Measurements from ENCODE around the gene LIMS1.

LIMS1 gene

DNA sequence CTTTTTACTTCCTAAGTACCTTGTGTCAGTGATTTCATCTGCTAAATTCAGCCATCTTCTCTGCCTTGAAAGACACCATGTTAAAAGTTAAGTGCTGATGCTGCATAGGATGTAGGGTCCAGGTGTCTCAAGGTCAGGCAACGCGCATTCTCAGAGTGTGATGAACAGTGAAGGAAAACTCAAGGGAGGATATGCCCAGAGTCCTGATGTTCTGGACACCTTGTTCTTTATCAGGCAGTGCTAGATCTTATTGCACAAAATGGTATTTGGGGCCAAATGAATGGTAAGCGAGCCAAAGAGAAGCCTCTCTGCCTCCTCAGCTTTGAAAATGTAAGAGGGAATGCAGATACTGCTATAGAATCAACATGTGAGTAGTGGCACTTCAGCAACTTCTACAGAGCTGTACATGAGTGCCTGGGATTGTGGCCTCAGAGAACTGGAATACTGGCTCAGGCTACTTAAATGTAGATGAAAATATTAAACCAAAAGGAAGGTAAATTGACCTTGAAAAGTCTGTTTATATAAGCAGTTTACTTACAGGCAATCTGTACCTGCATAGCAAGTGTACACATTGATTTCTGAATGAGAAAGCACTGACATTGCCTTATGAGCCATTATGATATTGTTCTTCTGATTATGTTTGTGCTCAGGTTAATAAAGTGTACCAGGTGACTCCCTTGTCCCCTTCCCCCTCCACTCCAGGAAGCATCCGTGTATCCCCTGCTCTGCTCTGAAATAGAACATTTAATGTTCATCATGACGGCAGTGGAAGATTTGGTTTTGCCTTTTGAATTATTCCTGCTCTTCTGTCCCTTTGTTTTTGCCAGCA lies 98.3 kb downstream of the LIMS1 start:
- TF ChIP-seq YY1 (IDR thresholded peaks at IDR 0.05; ENCODE audit: low read depth) (no peak), TAF1 (IDR thresholded peaks at IDR 0.05; ENCODE audit: low read depth) (no peak), TEAD4 (IDR thresholded peaks at IDR 0.05) (no peak), ZBTB7A (IDR thresholded peaks at IDR 0.05; ENCODE audit: low read depth) (no peak), EP300 (IDR thresholded peaks at IDR 0.05; ENCODE audit: borderline replicate concordance) (no peak), EGR1 (IDR thresholded peaks at IDR 0.05) (no peak), CREB1 (IDR thresholded peaks at IDR 0.05; ENCODE audit: low read depth) (no peak), CEBPB (IDR thresholded peaks at IDR 0.05) (no peak), NFIC (IDR thresholded peaks at IDR 0.05) (no peak), FOXM1 (IDR thresholded peaks at IDR 0.05; ENCODE audit: borderline replicate concordance, low read depth) (no peak), TCF12 (IDR thresholded peaks at IDR 0.05; ENCODE audit: low read depth) (no peak), RAD21 (IDR thresholded peaks at IDR 0.05; ENCODE audit: low read depth) (no peak)
- TF ChIP-seq, protein P1, sequence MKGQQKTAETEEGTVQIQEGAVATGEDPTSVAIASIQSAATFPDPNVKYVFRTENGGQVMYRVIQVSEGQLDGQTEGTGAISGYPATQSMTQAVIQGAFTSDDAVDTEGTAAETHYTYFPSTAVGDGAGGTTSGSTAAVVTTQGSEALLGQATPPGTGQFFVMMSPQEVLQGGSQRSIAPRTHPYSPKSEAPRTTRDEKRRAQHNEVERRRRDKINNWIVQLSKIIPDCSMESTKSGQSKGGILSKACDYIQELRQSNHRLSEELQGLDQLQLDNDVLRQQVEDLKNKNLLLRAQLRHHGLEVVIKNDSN (IDR thresholded peaks at IDR 0.05) = no peak
- TF ChIP-seq, protein P2, sequence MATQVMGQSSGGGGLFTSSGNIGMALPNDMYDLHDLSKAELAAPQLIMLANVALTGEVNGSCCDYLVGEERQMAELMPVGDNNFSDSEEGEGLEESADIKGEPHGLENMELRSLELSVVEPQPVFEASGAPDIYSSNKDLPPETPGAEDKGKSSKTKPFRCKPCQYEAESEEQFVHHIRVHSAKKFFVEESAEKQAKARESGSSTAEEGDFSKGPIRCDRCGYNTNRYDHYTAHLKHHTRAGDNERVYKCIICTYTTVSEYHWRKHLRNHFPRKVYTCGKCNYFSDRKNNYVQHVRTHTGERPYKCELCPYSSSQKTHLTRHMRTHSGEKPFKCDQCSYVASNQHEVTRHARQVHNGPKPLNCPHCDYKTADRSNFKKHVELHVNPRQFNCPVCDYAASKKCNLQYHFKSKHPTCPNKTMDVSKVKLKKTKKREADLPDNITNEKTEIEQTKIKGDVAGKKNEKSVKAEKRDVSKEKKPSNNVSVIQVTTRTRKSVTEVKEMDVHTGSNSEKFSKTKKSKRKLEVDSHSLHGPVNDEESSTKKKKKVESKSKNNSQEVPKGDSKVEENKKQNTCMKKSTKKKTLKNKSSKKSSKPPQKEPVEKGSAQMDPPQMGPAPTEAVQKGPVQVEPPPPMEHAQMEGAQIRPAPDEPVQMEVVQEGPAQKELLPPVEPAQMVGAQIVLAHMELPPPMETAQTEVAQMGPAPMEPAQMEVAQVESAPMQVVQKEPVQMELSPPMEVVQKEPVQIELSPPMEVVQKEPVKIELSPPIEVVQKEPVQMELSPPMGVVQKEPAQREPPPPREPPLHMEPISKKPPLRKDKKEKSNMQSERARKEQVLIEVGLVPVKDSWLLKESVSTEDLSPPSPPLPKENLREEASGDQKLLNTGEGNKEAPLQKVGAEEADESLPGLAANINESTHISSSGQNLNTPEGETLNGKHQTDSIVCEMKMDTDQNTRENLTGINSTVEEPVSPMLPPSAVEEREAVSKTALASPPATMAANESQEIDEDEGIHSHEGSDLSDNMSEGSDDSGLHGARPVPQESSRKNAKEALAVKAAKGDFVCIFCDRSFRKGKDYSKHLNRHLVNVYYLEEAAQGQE (IDR thresholded peaks at IDR 0.05; ENCODE audit: low read depth) = no peak
- TF ChIP-seq, protein P3, sequence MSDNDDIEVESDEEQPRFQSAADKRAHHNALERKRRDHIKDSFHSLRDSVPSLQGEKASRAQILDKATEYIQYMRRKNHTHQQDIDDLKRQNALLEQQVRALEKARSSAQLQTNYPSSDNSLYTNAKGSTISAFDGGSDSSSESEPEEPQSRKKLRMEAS (IDR thresholded peaks at IDR 0.05) = no peak

DNA sequence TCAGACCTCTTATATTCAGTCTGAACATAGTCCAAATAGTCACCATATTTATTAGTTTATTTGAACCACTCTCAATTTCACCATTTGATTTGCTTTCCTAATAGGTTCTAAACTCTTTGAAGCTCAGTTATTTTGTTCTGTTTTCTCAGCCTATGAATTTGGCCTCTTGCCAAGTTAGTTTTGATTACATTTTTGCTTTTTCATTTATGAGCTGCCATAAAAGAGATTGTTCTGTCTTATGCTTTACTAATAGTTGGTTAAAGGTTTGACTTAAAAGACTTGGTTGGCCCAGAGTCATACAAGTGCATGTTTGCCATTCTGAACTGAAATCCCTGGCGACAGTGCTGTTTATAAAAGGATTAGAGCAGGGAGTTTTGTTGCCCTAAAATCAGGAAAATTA lies 99.1 kb downstream of the LIMS1 start:
- TF ChIP-seq FOXM1 (IDR thresholded peaks at IDR 0.05; ENCODE audit: borderline replicate concordance, low read depth) (no peak), NFIC (IDR thresholded peaks at IDR 0.05) (peak; percentile 55)

DNA sequence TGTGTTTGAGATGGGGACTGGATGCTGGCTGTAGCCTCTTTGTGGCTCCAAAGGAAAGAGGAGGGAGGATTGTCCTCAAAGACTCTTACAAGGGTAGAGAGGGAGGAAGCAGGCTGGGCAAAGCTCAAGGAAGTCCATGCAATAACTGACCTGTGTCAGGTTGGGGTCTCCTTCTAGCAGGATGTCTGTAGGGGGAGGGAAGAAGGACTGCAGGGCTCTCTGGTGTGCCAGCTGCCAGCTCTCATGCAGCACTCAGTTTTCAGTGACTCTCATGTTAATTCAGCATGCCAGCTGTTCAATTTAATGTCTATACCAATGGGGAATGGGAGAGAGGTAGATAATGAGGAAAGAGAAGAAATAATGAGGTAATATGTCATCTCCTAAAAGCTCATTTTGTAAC lies 99.7 kb downstream of the LIMS1 start:
- TF ChIP-seq YY1 (IDR thresholded peaks at IDR 0.05; ENCODE audit: low read depth) (no peak), TAF1 (IDR thresholded peaks at IDR 0.05; ENCODE audit: low read depth) (no peak), FOXM1 (IDR thresholded peaks at IDR 0.05; ENCODE audit: borderline replicate concordance, low read depth) (no peak), CEBPB (IDR thresholded peaks at IDR 0.05) (no peak), ZBTB7A (IDR thresholded peaks at IDR 0.05; ENCODE audit: low read depth) (no peak), RAD21 (IDR thresholded peaks at IDR 0.05; ENCODE audit: low read depth) (no peak), TCF12 (IDR thresholded peaks at IDR 0.05; ENCODE audit: low read depth) (no peak), CREB1 (IDR thresholded peaks at IDR 0.05; ENCODE audit: low read depth) (no peak), NFIC (IDR thresholded peaks at IDR 0.05) (no peak), EP300 (IDR thresholded peaks at IDR 0.05; ENCODE audit: borderline replicate concordance) (no peak), EGR1 (IDR thresholded peaks at IDR 0.05) (no peak), TEAD4 (IDR thresholded peaks at IDR 0.05) (no peak)
- TF ChIP-seq, protein P3 (IDR thresholded peaks at IDR 0.05) = no peak
- TF ChIP-seq, protein P2 (IDR thresholded peaks at IDR 0.05; ENCODE audit: low read depth) = no peak
- TF ChIP-seq, protein P1 (IDR thresholded peaks at IDR 0.05) = no peak

DNA sequence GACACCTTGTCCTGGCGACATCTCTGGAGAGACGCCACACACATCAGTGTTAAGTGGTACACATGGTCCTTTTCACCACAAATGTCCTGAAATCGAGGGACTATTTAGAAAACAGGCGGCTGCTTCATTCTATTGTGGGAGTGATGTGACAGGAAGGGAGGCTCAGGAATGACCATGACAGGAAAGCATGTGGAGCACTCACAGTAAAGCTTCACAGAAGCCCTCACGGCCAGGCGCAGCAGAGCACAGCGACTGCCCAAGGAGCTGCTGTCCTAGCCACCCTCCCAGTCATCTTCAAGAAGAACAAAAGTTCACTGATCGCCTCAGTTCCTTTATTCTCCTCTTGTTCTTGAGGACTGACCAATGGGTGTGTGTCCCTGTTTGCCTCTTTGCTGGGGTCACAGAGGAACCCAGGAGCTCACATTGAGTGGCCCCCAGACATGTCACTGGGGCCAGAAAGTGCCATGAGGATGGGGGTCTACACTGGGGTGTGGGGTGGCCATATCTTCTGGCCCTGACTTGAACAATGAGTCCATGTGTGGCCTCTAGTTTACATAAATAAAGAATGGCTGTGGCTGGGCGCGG lies 100.4 kb downstream of the LIMS1 start:
- no peak for TF ChIP-seq EP300 (IDR thresholded peaks at IDR 0.05; ENCODE audit: borderline replicate concordance)
- no peak for TF ChIP-seq TEAD4 (IDR thresholded peaks at IDR 0.05)
- no peak for TF ChIP-seq FOXM1 (IDR thresholded peaks at IDR 0.05; ENCODE audit: borderline replicate concordance, low read depth)
- TF ChIP-seq, protein P1 (IDR thresholded peaks at IDR 0.05) = no peak
- no peak for TF ChIP-seq YY1 (IDR thresholded peaks at IDR 0.05; ENCODE audit: low read depth)
- no peak for TF ChIP-seq TCF12 (IDR thresholded peaks at IDR 0.05; ENCODE audit: low read depth)
- no peak for TF ChIP-seq EGR1 (IDR thresholded peaks at IDR 0.05)
- no peak for TF ChIP-seq CREB1 (IDR thresholded peaks at IDR 0.05; ENCODE audit: low read depth)
- TF ChIP-seq, protein P3 (IDR thresholded peaks at IDR 0.05) = no peak
- TF ChIP-seq, protein P2 (IDR thresholded peaks at IDR 0.05; ENCODE audit: low read depth) = no peak
- no peak for TF ChIP-seq ZBTB7A (IDR thresholded peaks at IDR 0.05; ENCODE audit: low read depth)
- TF ChIP-seq NFIC (IDR thresholded peaks at IDR 0.05) = no peak
- no peak for TF ChIP-seq RAD21 (IDR thresholded peaks at IDR 0.05; ENCODE audit: low read depth)
- TF ChIP-seq CEBPB (IDR thresholded peaks at IDR 0.05) = no peak
- TF ChIP-seq TAF1 (IDR thresholded peaks at IDR 0.05; ENCODE audit: low read depth) = no peak

Measured in Ishikawa (cell line).